ENCODE results near the gene PMEL. TPM values are rescaled to one million over a fixed set of nuclear protein-coding genes. Genes with fewer than 3 reads are reported as not detected.

The PMEL gene
- total RNA-seq, 1 experiment from 2014 or later = 72.2 TPM

GRCh38 chr12:56007564-56008559, 42.0 kb upstream of the PMEL start:
- Mint-ChIP-seq H3K27me3 (ENCODE audit: low read depth) (no peaks in the 10 kb centered on the region; the same call in 1 of the 2 replicates), H3K4me1 (peaks cover 19% of the 10 kb centered on the region), H3K27ac (peak overlapping the region; percentile 82), H3K4me3 (peak overlapping the region; percentile 84), H3K36me3 (peaks cover 18% of the 10 kb centered on the region), H3K9me3 (no peaks in the 10 kb centered on the region)
- TF ChIP-seq FOXP1 (CRISPR knock-in tag; IDR thresholded peaks at IDR 0.05; ENCODE audit: borderline replicate concordance) (0 out of 2 replicates have a peak, but pooled peaks have one; percentile 12), EMX1 (CRISPR knock-in tag; IDR thresholded peaks at IDR 0.05) (peak; percentile 60; the same call in 1 of the 2 replicates), ATF1 (CRISPR knock-in tag; IDR thresholded peaks at IDR 0.05) (no peak), CREM (CRISPR knock-in tag; IDR thresholded peaks at IDR 0.05) (no peak), NFE2L1 (CRISPR knock-in tag; IDR thresholded peaks at IDR 0.05) (0 out of 2 replicates have a peak, but pooled peaks have one; percentile 28), ZNF317 (CRISPR knock-in tag; IDR thresholded peaks at IDR 0.05; ENCODE audit: borderline replicate concordance, low read depth) (no peak), ZNF232 (CRISPR knock-in tag; IDR thresholded peaks at IDR 0.05) (no peak), ZNF416 (CRISPR knock-in tag; IDR thresholded peaks at IDR 0.05) (peak; percentile 85; the same call in 1 of the 2 replicates), NFATC4 (CRISPR knock-in tag; IDR thresholded peaks at IDR 0.05) (0 out of 2 replicates have a peak, but pooled peaks have one; percentile 14), ZMAT4 (CRISPR knock-in tag; IDR thresholded peaks at IDR 0.05) (0 out of 2 replicates have a peak, but pooled peaks have one; percentile 35), E2F5 (CRISPR knock-in tag; IDR thresholded peaks at IDR 0.05) (no peak), PRDM15 (CRISPR knock-in tag; IDR thresholded peaks at IDR 0.05) (no peak), IRF2 (CRISPR knock-in tag; IDR thresholded peaks at IDR 0.05; ENCODE audit: borderline replicate concordance, low read depth) (no peak), FOXP4 (CRISPR knock-in tag; IDR thresholded peaks at IDR 0.05) (no peak), SP1 (CRISPR knock-in tag; conservative IDR thresholded peaks at IDR 0.05) (peak; percentile 58; the same call in 1 of the 2 replicates), CREB1 (CRISPR knock-in tag; IDR thresholded peaks at IDR 0.05) (no peak)
- ATAC-seq = peak; percentile 91
- POLR2A ChIA-PET = interaction anchor here (0.6 to 2.8 kb wide), 9 partner anchors 11 to 214 kb away, joined by 3 to 22 read pairs (median 5); partner anchors contain the start of genes ERBB3, IKZF4, PA2G4 and RAB5B
- peak; percentile 86 for DNase-seq (ENCODE audit: low spot score)
- CTCF ChIA-PET = interaction anchor here (0.6 to 2.5 kb wide), 10 partner anchors 7 to 1235 kb away, joined by 3 to 49 read pairs (median 4); partner anchors contain the start of genes IKZF4, ORMDL2, SARNP and SUOX

GRCh38 chr12:56004211-56004610, 38.4 kb upstream of the PMEL start:
- POLR2A ChIA-PET = no interaction called here
- H3K9me3 Mint-ChIP-seq = no peaks in the 10 kb centered on the region
- ATAC-seq (no peak), DNase-seq (ENCODE audit: low spot score) (no peak)
- H3K4me3 Mint-ChIP-seq = no peak overlapping the region
- peaks cover 19% of the 10 kb centered on the region for H3K4me1 Mint-ChIP-seq
- CTCF ChIA-PET = interaction anchor here (1.0 kb wide), 1 partner anchor 25 kb away, joined by 3 read pairs; no protein-coding TSS in a partner anchor
- H3K27me3 Mint-ChIP-seq (ENCODE audit: low read depth) = no peaks in the 10 kb centered on the region; the same call in 1 of the 2 replicates
- H3K36me3 Mint-ChIP-seq = peaks cover 38% of the 10 kb centered on the region
- no peak overlapping the region for H3K27ac Mint-ChIP-seq
- TF ChIP-seq TP53 (CRISPR knock-in tag; IDR thresholded peaks at IDR 0.05) (no peak), ZSCAN18 (CRISPR knock-in tag; IDR thresholded peaks at IDR 0.05) (no peak), CBFB (CRISPR knock-in tag; IDR thresholded peaks at IDR 0.05; ENCODE audit: low read depth) (no peak), STAT6 (CRISPR knock-in tag; conservative IDR thresholded peaks at IDR 0.05; ENCODE audit: low read depth) (no peak)

Data from WTC11 (cell line).